K562 (cell line): ENCODE measurements around the gene SHANK2.

Source experiments
- REST ChIP-seq, 2 experiments: fragments of 450-650 bp; formaldehyde crosslinking in 1 of 2; IDR thresholded peaks; 2 replicates each; pipeline versions ENCODE4 v1.4.0 to v1.6.1; 2014 to 2020; ENCODE audit warnings: mild to moderate bottlenecking in 2 of 2, borderline replicate concordance in 1 of 2, low read depth in 1 of 2
- TF ChIP-seq, protein P1 (sequence below), 3 experiments: IDR thresholded peaks in 2 of 3; conservative IDR thresholded peaks in 1 of 3; 2 replicates each; pipeline ENCODE4 v1.5.1; 2011 to 2012; ENCODE audit warnings: low read length in 3 of 3, mild to moderate bottlenecking in 3 of 3, control low read depth in 2 of 3, improper control_type of control experiment in 1 of 3, inconsistent platforms in 1 of 3, low read depth in 1 of 3, mixed read lengths in 1 of 3, moderate library complexity in 1 of 3; ENCODE audit not compliant: insufficient read depth in 2 of 3

DNA sequence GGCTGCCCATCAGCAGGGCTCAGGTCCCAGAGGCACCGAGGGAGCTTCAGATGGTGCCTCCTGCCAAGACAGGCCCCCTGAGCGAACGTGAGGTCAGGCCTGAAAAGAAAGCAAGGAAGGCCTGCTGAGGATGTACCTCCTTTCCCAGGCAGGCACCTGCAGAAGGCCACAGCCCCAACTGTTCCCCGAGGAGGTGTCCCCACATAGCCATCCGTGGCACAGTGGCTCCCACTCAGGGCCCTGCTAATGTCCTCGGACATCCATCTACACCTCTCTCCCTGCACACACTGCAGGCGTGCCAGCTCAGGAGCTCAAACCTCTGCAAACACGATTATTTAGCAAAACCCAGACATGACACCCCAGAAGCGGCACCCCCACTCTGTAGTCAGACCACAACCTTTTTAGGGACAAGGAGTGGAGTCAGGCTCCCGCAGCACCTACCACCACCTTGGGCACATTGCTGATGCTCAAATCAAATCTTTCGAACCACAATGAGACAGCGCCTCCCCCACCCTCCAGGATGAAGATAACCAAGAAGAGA is 36.9 kb downstream of the SHANK2 start:
- TF ChIP-seq REST (IDR thresholded peaks at IDR 0.05; ENCODE audit: borderline replicate concordance) (no peak), REST (CRISPR knock-in tag; IDR thresholded peaks at IDR 0.05; ENCODE audit: low read depth) (no peak)
- TF ChIP-seq, protein P1, sequence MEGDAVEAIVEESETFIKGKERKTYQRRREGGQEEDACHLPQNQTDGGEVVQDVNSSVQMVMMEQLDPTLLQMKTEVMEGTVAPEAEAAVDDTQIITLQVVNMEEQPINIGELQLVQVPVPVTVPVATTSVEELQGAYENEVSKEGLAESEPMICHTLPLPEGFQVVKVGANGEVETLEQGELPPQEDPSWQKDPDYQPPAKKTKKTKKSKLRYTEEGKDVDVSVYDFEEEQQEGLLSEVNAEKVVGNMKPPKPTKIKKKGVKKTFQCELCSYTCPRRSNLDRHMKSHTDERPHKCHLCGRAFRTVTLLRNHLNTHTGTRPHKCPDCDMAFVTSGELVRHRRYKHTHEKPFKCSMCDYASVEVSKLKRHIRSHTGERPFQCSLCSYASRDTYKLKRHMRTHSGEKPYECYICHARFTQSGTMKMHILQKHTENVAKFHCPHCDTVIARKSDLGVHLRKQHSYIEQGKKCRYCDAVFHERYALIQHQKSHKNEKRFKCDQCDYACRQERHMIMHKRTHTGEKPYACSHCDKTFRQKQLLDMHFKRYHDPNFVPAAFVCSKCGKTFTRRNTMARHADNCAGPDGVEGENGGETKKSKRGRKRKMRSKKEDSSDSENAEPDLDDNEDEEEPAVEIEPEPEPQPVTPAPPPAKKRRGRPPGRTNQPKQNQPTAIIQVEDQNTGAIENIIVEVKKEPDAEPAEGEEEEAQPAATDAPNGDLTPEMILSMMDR (IDR thresholded peaks at IDR 0.05 in 2 of 3, conservative IDR thresholded peaks at IDR 0.05 in 1 of 3; ENCODE audit: insufficient read depth in 2 of 3, low read depth in 1 of 3, low read length in 3 of 3), result no peak
